Keratinocyte (primary cell): Measurements from ENCODE around the gene PLXNA3. TPM values are rescaled to one million over a fixed set of nuclear protein-coding genes. Genes with fewer than 3 reads are reported as not detected.

Experiments used
- DNase-seq: peaks from one replicate; pipeline ENCODE4 v3.0.0-alpha.2; 2011; ENCODE audit warnings: low read depth, missing footprints, low spot score
- FAIRE-seq: peaks from 2 replicates; lab custom pipeline; 2011; peaks lifted over from hg19 to GRCh38; lab: Jason Lieb, UNC
- H2AFZ ChIP-seq: 2 replicates; pipeline ENCODE4 v1.6.0; 2012; ENCODE audit warnings: low read length, control low read depth, inconsistent platforms; ENCODE audit not compliant: control insufficient read depth
- H3K27ac ChIP-seq: 2 replicates; pipeline ENCODE4 v1.5.1; 2011; ENCODE audit warnings: low read length; ENCODE audit not compliant: control insufficient read depth, insufficient read depth
- H3K27me3 ChIP-seq: 3 replicates; pipeline ENCODE4 v1.6.0; 2011; ENCODE audit warnings: low read length; ENCODE audit not compliant: control insufficient read depth, insufficient read depth; ENCODE audit errors: extremely low read depth
- H3K36me3 ChIP-seq, 2 experiments: 2 replicates in 1 of 2; 3 replicates in 1 of 2; pipeline ENCODE4 v1.5.1; 2011; ENCODE audit warnings: low read length in 2 of 2, mild to moderate bottlenecking in 1 of 2; ENCODE audit not compliant: control insufficient read depth in 2 of 2, insufficient read depth in 2 of 2; ENCODE audit errors: extremely low read depth in 1 of 2
- H3K4me1 ChIP-seq: 3 replicates; pipeline ENCODE4 v1.5.1; 2011; ENCODE audit warnings: low read length; ENCODE audit not compliant: control insufficient read depth, insufficient read depth; ENCODE audit errors: extremely low read depth
- H3K4me2 ChIP-seq: 3 replicates; pipeline ENCODE4 v1.6.0; 2011; ENCODE audit warnings: low read depth, low read length; ENCODE audit not compliant: control insufficient read depth, insufficient read depth; ENCODE audit errors: extremely low read depth
- H3K4me3 ChIP-seq, 3 experiments: fragments of 200-600 bp in 1 of 3; sonication (generic) in 1 of 3; 2 replicates in 2 of 3; 3 replicates in 1 of 3; pipeline ENCODE4 v1.5.1; 2011 to 2016; ENCODE audit warnings: low read length in 3 of 3, mild to moderate bottlenecking in 3 of 3, control low read depth in 2 of 3, inconsistent platforms in 1 of 3, low read depth in 1 of 3, mixed read lengths in 1 of 3, mixed run types in 1 of 3, moderate library complexity in 1 of 3; ENCODE audit not compliant: control insufficient read depth in 2 of 3, insufficient read depth in 2 of 3; ENCODE audit errors: extremely low read depth in 1 of 3
- H3K79me2 ChIP-seq: 2 replicates; pipeline ENCODE4 v1.6.0; 2012; ENCODE audit warnings: low read length; ENCODE audit not compliant: control insufficient read depth, insufficient read depth
- H3K9ac ChIP-seq: 3 replicates; pipeline ENCODE4 v1.6.0; 2011; ENCODE audit warnings: low read length; ENCODE audit not compliant: control insufficient read depth, insufficient read depth; ENCODE audit errors: extremely low read depth
- H3K9me1 ChIP-seq: 3 replicates; pipeline ENCODE4 v1.6.0; 2011; ENCODE audit warnings: low read length; ENCODE audit not compliant: control insufficient read depth, insufficient read depth; ENCODE audit errors: extremely low read depth
- H3K9me3 ChIP-seq: 2 replicates; pipeline ENCODE4 v1.5.1; 2012; ENCODE audit warnings: low read depth, low read length; ENCODE audit not compliant: control insufficient read depth
- H4K20me1 ChIP-seq: 3 replicates; pipeline ENCODE4 v1.6.0; 2011; ENCODE audit warnings: low read length; ENCODE audit not compliant: control insufficient read depth, insufficient read depth; ENCODE audit errors: extremely low read depth
- EZH2 ChIP-seq: IDR thresholded peaks from one replicate; pipeline ENCODE4 v1.6.1; 2012; ENCODE audit warnings: inconsistent platforms, mild to moderate bottlenecking, low read length, moderate library complexity
- dilution Hi-C: fragments of 300-500 bp; cut with MboI; formaldehyde crosslinking; loops from one replicate; pipeline ENCODE4 v1.7.0; 2020; ENCODE audit warnings: low sequenced_read_pairs; ENCODE audit not compliant: extremely low pct_ligation_motif_present
- polyA plus RNA-seq, 5 experiments: library from polyadenylated mRNA; depleted of rRNA in 3 of 5; stranded (reverse) in 3 of 5; stranded (forward) in 1 of 5; unstranded in 1 of 5; fragments of >200 nt; gene quantifications; 1 replicate in 1 of 5; 2 replicates in 3 of 5; 3 replicates in 1 of 5; pipeline versions ENCODE4 v1.2.1 to v1.2.3, GENCODE V29; 2011 to 2012; ENCODE audit warnings: missing spikeins in 2 of 5, low read depth in 1 of 5, low replicate concordance in 1 of 5
- TF ChIP-seq, protein P1 (sequence below), 3 experiments: IDR thresholded peaks in 1 of 3; conservative IDR thresholded peaks in 1 of 3; optimal IDR thresholded peaks in 1 of 3; 2 replicates in 2 of 3; 3 replicates in 1 of 3; pipeline versions ENCODE3 to v1.5.1; 2011; ENCODE audit warnings: low read length in 3 of 3, mild to moderate bottlenecking in 3 of 3, moderate library complexity in 2 of 3, control low read depth in 1 of 3, inconsistent platforms in 1 of 3; ENCODE audit not compliant: insufficient read depth in 2 of 3; ENCODE audit errors: extremely low read depth in 1 of 3

Gene PLXNA3
- polyA plus RNA-seq, 1 donor (not counting 4 experiments of a cell fraction or from before 2014, with no cell fraction given) = 7.6 TPM

- no peak for DNase-seq
- H3K36me3 ChIP-seq = peaks cover 4 to 5% of the 10 kb centered on the region in 2 experiments
- H3K4me2 ChIP-seq = peak overlapping the region; percentile 81
- H4K20me1 ChIP-seq = no peaks in the 10 kb centered on the region
- peak overlapping the region in 1 of 3 experiments; percentile 63 for H3K4me3 ChIP-seq
- no peak for FAIRE-seq
- peaks cover 14% of the 10 kb centered on the region for H3K79me2 ChIP-seq
- no peak overlapping the region for H2AFZ ChIP-seq
- no peaks in the 10 kb centered on the region for H3K9me3 ChIP-seq
- H3K4me1 ChIP-seq = peaks cover 6% of the 10 kb centered on the region
- TF ChIP-seq EZH2 = no peak
- TF ChIP-seq, protein P1, sequence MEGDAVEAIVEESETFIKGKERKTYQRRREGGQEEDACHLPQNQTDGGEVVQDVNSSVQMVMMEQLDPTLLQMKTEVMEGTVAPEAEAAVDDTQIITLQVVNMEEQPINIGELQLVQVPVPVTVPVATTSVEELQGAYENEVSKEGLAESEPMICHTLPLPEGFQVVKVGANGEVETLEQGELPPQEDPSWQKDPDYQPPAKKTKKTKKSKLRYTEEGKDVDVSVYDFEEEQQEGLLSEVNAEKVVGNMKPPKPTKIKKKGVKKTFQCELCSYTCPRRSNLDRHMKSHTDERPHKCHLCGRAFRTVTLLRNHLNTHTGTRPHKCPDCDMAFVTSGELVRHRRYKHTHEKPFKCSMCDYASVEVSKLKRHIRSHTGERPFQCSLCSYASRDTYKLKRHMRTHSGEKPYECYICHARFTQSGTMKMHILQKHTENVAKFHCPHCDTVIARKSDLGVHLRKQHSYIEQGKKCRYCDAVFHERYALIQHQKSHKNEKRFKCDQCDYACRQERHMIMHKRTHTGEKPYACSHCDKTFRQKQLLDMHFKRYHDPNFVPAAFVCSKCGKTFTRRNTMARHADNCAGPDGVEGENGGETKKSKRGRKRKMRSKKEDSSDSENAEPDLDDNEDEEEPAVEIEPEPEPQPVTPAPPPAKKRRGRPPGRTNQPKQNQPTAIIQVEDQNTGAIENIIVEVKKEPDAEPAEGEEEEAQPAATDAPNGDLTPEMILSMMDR (optimal IDR thresholded peaks at IDR 0.05 in 1 of 3, IDR thresholded peaks at IDR 0.05 in 1 of 3, conservative IDR thresholded peaks at IDR 0.05 in 1 of 3; ENCODE audit: extremely low read depth in 1 of 3, insufficient read depth in 2 of 3, low read length in 3 of 3) = no peak
- no peaks in the 10 kb centered on the region for H3K27me3 ChIP-seq
- H3K9me1 ChIP-seq = no peaks in the 10 kb centered on the region
- H3K27ac ChIP-seq = no peak overlapping the region
- H3K9ac ChIP-seq = no peak overlapping the region
- dilution Hi-C loops = no loop called here
Measured at GRCh38 chrX:154429711-154430110, 28.4 kb upstream of the PLXNA3 start.

DNA sequence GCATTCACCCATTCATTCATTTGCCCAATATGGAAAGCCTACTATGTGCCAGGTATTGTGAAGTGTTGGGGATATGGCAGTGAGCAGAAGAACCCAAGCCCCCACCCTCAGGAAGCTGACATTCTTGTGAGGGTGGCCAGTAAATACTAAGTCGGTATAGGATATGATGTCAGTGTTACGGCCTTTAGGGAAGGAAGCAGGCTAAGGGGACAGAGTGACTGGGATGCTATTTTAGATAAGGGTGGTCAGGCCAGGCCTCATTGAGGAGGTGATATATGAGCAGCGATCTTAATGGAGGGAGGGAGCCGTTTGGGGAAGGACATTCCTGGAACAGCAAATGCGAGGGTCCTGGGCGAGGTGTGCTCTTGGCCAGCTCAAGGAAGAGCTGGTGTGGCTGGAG, 27.6 kb upstream of the PLXNA3 start:
- H3K4me1 ChIP-seq = peaks cover 6% of the 10 kb centered on the region
- no peak overlapping the region for H2AFZ ChIP-seq
- no peaks in the 10 kb centered on the region for H4K20me1 ChIP-seq
- H3K27me3 ChIP-seq = no peaks in the 10 kb centered on the region
- H3K4me3 ChIP-seq = no peak overlapping the region
- H3K9me1 ChIP-seq = no peaks in the 10 kb centered on the region
- DNase-seq (no peak), FAIRE-seq (no peak)
- H3K9me3 ChIP-seq = no peaks in the 10 kb centered on the region
- TF ChIP-seq, protein P1 (optimal IDR thresholded peaks at IDR 0.05 in 1 of 3, IDR thresholded peaks at IDR 0.05 in 1 of 3, conservative IDR thresholded peaks at IDR 0.05 in 1 of 3; ENCODE audit: extremely low read depth in 1 of 3, insufficient read depth in 2 of 3, low read length in 3 of 3) = no peak
- no peak for TF ChIP-seq EZH2
- no peak overlapping the region for H3K27ac ChIP-seq
- dilution Hi-C loops = no loop called here
- no peak overlapping the region for H3K4me2 ChIP-seq
- no peak overlapping the region for H3K9ac ChIP-seq
- peaks cover 14% of the 10 kb centered on the region for H3K79me2 ChIP-seq
- peaks cover 4 to 5% of the 10 kb centered on the region in 2 experiments for H3K36me3 ChIP-seq
